GM15510 (cell line): ENCODE measurements around the gene PLA2G15.

ENCODE experiments used
- POLR2A ChIP-seq: IDR thresholded peaks from 3 replicates; pipeline ENCODE4 v1.6.1; 2011; ENCODE audit warnings: borderline replicate concordance; ENCODE audit not compliant: insufficient read length; ENCODE audit errors: extremely low read depth

The PLA2G15 gene

GRCh38 chr16:68228652-68229051 lies 16.5 kb upstream of the PLA2G15 start:
- TF ChIP-seq POLR2A = no peak

GRCh38 chr16:68229431-68230175 lies 15.6 kb upstream of the PLA2G15 start:
- no peak for TF ChIP-seq POLR2A

- no peak for TF ChIP-seq POLR2A
Observed at GRCh38 chr16:68230176-68230571, 15.0 kb upstream of the PLA2G15 start.

GRCh38 chr16:68230956-68231355 lies 14.2 kb upstream of the PLA2G15 start:
- no peak for TF ChIP-seq POLR2A

- TF ChIP-seq POLR2A = no peak
Observed at GRCh38 chr16:68231384-68232136, 13.6 kb upstream of the PLA2G15 start.

GRCh38 chr16:68232335-68232734 lies 12.8 kb upstream of the PLA2G15 start:
- no peak for TF ChIP-seq POLR2A

- no peak for TF ChIP-seq POLR2A
Observed at GRCh38 chr16:68233085-68233834, 11.9 kb upstream of the PLA2G15 start.

- no peak for TF ChIP-seq POLR2A
Observed at GRCh38 chr16:68233835-68234187, 11.4 kb upstream of the PLA2G15 start.

- TF ChIP-seq POLR2A = no peak
Observed at GRCh38 chr16:68234188-68235107, 10.7 kb upstream of the PLA2G15 start.

GRCh38 chr16:68235108-68235886 lies 9.9 kb upstream of the PLA2G15 start:
- TF ChIP-seq POLR2A = no peak

GRCh38 chr16:68235887-68236136 lies 9.4 kb upstream of the PLA2G15 start, which contains the start of gene ESRP2:
Gene ESRP2, minus strand, starts transcription at chr16:68236127. Its CDS starts 82 bp downstream, at chr16:68236045.
- TF ChIP-seq POLR2A = peak; percentile 3

GRCh38 chr16:68236137-68236825 lies 8.9 kb upstream of the PLA2G15 start:
- TF ChIP-seq POLR2A = peak; percentile 15

GRCh38 chr16:68236826-68237242 lies 8.3 kb upstream of the PLA2G15 start:
- no peak for TF ChIP-seq POLR2A
